Kidney epithelial cell (primary cell): ENCODE measurements around the gene MIA. TPM values are rescaled to one million over a fixed set of nuclear protein-coding genes. Genes with fewer than 3 reads are reported as not detected.
"Not testable (repeated sequence)": the region's sequence is repeated elsewhere in the genome, so short reads cannot be mapped to it uniquely, and the experiment has no call there.

Source experiments
- DNase-seq: peaks from one replicate; pipeline ENCODE4 v3.0.0-alpha.2; 2010; ENCODE audit warnings: low read depth
- H3K27me3 ChIP-seq: 2 replicates; pipeline ENCODE4 v1.6.0; 2011; ENCODE audit warnings: low read length; ENCODE audit not compliant: control insufficient read depth, insufficient read depth
- H3K36me3 ChIP-seq: 2 replicates; pipeline ENCODE4 v1.5.1; 2011; ENCODE audit warnings: low read length; ENCODE audit not compliant: control insufficient read depth, insufficient read depth
- H3K4me3 ChIP-seq: 2 replicates; pipeline ENCODE4 v1.5.1; 2011; ENCODE audit warnings: low read depth, mild to moderate bottlenecking, control low read depth, low read length
- total RNA-seq: library from RNA; depleted of rRNA; stranded (reverse); fragments of >200 nt; gene quantifications from 2 replicates; pipeline ENCODE4 v1.2.3, GENCODE V29; 2015
- TF ChIP-seq, protein P1 (sequence below): IDR thresholded peaks from 2 replicates; pipeline ENCODE4 v1.5.1; 2011; ENCODE audit warnings: mild to moderate bottlenecking, moderate library complexity, low read length, control low read depth, inconsistent platforms; ENCODE audit not compliant: insufficient read depth, poor library complexity, severe bottlenecking

MIA gene
- total RNA-seq, 1 donor from 2014 or later = not detected

DNA sequence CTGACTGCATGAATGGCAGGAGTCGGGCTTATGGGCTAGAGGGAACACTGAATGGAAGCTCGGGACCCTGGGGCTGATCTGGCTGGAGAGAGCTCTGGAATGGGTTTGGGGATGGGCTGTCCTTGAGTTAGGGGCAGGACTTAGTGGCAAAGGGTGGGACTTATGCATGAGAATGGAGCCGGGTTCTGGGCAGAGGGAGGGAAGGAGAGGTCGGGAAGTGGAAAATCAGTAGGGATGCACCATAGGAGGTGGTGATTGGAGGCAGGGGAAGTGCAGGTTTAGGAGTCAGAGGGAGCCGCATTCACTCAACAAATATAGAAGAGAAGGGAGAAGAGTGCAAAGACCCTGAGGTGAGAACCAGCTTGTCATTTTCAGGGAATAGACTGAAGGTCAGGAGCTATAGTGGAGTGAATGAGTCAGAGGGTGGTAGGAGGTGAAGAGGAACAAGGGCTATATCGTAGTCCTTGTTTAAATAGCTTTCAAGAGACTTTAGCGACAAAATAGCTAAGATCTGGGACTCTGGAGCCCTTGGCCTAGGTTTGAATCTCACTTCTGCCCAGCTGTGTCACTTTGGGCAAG is 3.5 kb downstream of the MIA start:
- Histone ChIP-seq H3K36me3 (no peaks in the 10 kb centered on the region), H3K4me3 (peak overlapping the region; percentile 61), H3K27me3 (no peaks in the 10 kb centered on the region)
- DNase-seq = no peak
- TF ChIP-seq, protein P1, sequence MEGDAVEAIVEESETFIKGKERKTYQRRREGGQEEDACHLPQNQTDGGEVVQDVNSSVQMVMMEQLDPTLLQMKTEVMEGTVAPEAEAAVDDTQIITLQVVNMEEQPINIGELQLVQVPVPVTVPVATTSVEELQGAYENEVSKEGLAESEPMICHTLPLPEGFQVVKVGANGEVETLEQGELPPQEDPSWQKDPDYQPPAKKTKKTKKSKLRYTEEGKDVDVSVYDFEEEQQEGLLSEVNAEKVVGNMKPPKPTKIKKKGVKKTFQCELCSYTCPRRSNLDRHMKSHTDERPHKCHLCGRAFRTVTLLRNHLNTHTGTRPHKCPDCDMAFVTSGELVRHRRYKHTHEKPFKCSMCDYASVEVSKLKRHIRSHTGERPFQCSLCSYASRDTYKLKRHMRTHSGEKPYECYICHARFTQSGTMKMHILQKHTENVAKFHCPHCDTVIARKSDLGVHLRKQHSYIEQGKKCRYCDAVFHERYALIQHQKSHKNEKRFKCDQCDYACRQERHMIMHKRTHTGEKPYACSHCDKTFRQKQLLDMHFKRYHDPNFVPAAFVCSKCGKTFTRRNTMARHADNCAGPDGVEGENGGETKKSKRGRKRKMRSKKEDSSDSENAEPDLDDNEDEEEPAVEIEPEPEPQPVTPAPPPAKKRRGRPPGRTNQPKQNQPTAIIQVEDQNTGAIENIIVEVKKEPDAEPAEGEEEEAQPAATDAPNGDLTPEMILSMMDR = no peak

DNA sequence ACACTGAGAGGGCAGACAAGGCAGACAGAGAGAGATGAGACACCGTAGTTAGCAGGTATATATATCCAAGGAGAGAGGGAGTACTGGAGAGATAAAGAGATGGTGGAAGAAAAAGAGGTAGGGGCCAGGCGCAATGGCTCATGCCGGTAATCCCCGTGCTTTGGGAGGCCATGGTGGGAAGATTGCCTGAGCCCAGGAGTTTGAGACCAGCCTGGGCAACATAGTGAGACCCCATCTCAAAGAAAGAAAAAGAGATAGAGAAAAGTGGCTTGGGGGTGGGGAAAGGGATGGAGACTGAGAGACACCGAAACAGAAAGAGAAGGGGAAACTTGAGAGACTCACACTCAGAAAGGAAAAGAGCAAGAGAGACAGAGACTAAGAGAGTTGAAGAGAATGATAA is 5.3 kb downstream of the MIA start:
- no peaks in the 10 kb centered on the region for H3K27me3 ChIP-seq
- no peak for DNase-seq
- no peaks in the 10 kb centered on the region for H3K36me3 ChIP-seq
- H3K4me3 ChIP-seq = no peak overlapping the region
- TF ChIP-seq, protein P1 = no peak

DNA sequence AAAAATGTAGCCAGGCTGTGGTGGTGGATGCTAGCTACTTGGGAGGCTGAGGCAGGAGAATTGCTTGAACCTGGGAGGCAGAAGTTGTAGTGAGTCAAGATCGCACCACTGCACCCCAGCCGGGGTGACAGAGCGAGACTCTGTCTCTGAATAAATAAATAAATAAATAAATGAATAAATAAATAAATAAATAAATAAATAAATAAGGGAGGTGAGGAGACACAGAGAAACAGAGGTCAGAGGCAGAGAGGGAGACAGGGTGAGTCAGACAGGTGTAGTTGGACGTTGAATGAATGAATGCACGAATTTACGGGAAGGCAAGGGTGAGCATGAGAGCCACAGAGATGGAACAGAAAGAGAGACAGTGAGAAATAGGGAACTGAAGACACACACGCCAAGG is 5.8 kb downstream of the MIA start:
- no peaks in the 10 kb centered on the region for H3K27me3 ChIP-seq
- DNase-seq = no peak
- no peak overlapping the region for H3K4me3 ChIP-seq
- no peaks in the 10 kb centered on the region for H3K36me3 ChIP-seq
- TF ChIP-seq, protein P1 = no peak

DNA sequence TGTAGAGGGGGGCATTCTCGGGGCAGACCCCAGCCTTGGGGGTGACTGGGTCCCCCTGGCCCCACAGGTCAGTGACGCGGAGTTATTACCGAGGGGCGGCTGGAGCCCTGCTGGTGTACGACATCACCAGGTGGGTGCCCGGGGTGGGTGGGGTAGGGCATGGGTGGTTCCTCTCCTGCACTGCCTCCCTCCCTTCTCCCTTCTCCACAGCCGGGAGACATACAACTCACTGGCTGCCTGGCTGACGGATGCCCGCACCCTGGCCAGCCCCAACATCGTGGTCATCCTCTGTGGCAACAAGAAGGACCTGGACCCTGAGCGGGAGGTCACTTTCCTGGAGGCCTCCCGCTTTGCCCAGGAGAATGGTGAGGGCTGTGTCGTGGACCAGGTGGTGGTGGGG is 8.4 kb downstream of the MIA start:
- TF ChIP-seq, protein P1 = no peak
- Histone ChIP-seq H3K4me3 (no peak overlapping the region), H3K27me3 (no peaks in the 10 kb centered on the region), H3K36me3 (no peaks in the 10 kb centered on the region)
- no peak for DNase-seq

DNA sequence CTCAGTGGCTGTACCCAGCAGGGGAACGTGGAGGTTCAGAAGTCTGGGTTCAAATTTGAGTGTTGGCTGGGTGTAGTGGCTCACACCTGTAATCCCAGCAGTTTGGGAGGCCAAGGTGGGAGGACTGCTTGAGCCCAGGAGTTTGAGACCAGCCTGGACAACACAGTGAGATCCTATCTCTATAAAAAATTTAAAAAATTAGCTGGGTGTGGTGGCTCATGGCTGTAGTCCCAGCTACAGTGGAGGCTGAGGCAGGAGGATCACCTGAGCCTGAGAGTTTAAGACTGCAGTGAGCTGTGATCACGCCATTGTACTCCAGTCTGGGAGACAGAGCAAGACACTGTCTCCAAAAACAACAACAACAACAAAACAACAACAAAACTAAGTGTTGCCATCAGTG is 8.8 kb downstream of the MIA start:
- H3K27me3 ChIP-seq, H3K4me3 ChIP-seq, H3K36me3 ChIP-seq, DNase-seq: not testable (repeated sequence)

DNA sequence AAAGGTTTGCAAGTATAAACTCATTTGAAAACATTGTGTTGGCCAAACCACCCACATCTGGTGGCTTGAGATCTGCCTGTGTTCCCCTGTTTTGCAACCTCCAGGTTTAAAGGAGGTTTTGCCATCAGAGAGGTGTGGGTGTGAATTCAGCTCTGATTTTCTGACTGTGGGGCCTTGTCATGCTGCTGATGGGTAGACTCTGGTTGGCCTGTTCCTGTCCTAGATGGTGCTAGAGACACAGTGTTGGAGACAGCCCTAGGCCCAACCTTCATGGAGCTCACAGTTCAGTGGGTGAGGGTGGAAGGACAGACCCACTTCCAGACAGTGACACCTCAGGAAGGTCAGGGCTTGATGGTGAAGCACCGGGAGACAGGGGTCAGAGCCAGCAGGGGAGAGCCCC is 10.2 kb downstream of the MIA start:
- Histone ChIP-seq H3K27me3 (no peaks in the 10 kb centered on the region), H3K36me3 (no peaks in the 10 kb centered on the region), H3K4me3 (no peak overlapping the region)
- TF ChIP-seq, protein P1 = no peak
- DNase-seq = no peak
